T-helper 2 cell treated with Interferon-gamma antibody and Interleukin-4, amounts not matched to agents 100 ng/mL and 5 ng/mL, for 36 hours (primary cell): Measurements from ENCODE around the gene PGLYRP4. TPM values are rescaled to one million over a fixed set of nuclear protein-coding genes. Genes with fewer than 3 reads are reported as not detected.
"Not testable (repeated sequence)": the region's sequence is repeated elsewhere in the genome, so short reads cannot be mapped to it uniquely, and the experiment has no call there.

ENCODE experiments used
- intact Hi-C: fragments of 100-400 bp; cut with micrococcal nuclease; formaldehyde crosslinking; loops from one replicate; pipeline ENCODE4 v1.15.1; 2023
- total RNA-seq: library from RNA; stranded (reverse); gene quantifications from 2 replicates; pipeline ENCODE4 v1.2.3, GENCODE V29; 2022

PGLYRP4 gene
- total RNA-seq, 1 donor from 2014 or later = not detected

DNA sequence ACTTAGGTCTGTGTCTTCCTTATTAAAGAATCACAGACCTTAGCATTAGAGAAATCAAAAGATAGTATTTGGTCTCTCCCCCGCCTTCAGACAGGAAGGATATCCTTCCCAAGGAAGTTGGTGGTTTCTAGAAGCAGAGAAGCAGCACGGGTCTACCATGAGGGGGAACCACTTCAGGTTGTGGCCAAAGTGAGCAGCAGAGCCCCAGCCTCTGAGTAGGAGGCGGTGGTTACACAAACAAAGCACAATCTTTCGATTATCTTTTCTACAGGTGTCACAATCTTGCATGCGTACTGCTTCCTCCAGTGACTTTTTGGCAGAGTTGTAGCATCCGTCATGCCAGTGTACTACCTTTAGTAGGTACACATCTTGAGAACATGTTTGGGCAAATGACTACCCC, 8.8 kb downstream of the PGLYRP4 start:
- intact Hi-C loops = no loop called here

DNA sequence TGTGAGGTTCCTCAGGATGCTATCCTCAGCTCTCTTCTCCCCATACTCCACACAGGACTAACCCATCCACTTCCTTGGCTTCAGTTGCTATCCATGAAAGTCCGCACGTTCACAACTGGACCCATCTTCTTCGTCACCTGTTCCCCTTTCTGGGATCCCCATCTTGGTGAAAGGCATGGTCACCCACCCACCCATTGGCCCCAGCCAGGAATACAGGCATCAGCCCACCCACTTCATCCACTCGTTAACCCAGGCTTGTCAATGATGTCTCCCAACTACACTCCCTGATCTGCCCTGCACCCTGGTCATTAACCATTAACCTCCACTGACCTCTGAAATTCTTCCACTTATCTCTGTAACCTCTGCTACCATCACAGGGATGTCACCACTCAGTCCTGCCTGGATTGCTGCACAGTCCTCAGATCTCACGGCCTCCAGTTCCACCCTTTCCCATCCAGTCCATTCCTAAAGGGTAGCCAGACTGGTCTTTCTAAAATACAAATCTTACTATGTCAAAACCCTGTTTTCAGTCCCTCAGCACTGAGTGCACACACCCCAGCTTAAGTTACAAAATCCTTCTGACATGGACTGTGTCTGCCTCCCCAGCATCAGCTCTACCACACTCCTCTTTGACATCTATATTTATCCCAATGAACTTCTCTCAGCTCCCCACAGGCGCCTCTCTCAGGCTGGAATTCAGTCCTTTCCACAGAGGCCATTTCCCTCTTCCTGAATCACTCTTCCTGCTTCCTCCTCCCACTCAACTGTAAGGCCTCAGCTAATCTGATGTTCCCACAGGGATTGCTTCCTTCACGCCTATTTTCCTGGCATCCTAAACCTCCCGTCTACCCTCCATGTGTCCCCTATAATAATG, 10.4 kb downstream of the PGLYRP4 start:
- intact Hi-C loops = no loop called here

DNA sequence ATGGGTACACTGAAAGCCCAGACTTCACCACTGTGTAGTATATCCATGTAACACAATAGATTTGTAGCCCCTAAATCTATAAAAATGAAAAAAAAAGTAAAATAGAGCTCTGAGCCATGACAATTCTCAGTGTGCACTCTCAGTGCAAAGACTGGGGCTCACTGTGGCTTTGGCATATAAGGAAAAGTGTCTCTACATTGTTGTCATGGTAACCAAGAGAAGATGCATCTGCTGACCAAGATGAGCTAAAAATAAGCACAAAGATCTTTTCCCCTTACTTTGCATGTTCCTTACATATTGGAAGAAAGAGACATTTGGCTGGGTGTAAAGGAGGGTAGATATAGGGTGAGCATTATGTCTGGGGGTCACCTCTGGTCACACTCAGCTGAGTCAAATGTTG, 12.0 kb downstream of the PGLYRP4 start:
- intact Hi-C loops = no loop called here

DNA sequence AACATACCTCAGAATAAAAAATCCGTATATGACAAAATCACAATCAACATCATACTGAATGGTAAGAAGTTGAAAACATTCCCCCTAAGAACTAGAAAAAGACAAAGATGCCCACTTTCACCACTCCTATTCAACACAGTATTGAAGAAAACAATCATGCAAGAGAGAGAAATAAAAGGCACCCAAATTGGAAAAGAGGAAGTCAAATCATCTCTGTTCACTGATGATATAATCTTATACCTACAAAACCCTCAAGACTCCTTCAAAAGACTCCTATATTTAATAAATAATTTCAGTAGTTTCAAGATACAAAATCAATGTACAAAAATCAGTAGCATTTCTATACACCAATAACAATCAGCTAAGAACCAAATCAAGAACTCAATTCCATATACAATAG, 14.7 kb downstream of the PGLYRP4 start:
- intact Hi-C loops = no loop called here

DNA sequence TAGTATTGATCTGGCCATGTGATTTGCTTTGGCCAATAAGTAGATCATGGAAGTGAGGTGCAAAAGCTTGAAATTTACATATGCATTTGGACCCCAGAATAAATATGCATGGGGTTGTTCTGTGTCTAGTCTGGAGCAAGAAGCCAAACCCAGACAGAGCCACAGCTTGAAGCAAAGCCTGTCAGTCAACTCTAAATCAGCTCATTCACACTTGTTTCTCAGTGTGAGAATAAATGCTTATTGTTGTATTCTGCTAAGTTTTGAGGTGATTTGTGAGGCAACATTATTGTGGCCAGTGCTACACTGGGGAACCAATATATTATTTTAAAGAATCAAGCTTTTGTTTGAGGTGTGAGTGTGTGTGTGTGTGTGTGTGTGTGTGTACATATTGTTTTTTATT, 23.7 kb downstream of the PGLYRP4 start:
- intact Hi-C loops = no loop called here

DNA sequence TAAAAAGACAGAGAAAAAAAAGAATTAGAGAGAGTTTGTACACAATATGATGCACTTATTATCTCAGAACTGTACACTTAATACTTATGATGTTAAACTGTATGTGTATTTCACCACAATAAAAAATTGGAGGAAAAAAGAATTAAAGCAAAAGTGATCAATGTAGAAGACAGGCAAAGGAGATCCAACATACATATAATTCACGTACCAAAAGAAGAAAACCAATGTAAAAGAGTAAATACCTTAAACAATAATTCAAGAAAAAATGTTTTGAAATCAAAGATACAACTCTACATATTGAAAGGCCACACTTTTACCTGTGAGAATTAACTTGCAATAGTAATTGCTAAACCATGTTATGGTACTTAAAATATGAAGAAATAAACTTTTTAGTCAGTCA, 26.1 kb downstream of the PGLYRP4 start:
- intact Hi-C loops = no loop called here

DNA sequence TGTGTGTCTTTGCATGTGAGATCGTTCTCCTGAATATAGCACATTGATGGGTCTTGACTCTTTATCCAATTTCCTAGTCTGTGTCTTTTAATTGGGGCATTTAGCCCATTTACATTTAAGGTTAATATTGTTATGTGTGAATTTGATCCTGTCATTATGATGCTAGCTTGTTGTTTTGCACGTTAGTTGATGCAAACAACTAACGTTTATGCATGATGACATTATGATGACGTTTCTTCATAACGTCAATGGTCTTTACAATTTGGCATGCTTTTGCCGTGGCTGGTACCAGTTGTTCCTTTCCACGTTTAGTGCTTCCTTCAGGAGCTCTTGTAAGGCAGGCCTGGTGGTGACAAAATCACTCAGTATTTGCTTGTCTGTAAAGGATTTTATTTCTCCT, 30.5 kb downstream of the PGLYRP4 start:
- intact Hi-C loops = not testable (repeated sequence)

DNA sequence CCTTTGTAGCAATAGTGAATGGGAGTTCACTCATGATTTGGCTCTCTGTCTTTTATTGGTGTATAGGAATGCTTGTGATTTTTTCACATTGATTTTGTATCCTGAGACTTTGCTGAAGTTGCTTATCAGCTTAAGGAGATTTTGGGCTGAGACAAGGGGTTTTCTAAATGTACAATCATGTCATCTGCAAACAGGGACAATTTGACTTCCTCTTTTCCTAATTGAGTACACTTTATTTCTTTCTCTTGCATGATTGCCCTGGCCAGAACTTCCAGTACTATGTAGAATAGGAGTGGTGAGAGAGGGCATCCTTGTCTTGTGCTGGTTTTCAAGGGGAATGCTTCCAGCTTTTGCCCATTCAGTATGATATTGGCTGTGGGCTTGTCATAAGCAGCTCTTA, 32.6 kb downstream of the PGLYRP4 start:
- intact Hi-C loops = not testable (repeated sequence)

DNA sequence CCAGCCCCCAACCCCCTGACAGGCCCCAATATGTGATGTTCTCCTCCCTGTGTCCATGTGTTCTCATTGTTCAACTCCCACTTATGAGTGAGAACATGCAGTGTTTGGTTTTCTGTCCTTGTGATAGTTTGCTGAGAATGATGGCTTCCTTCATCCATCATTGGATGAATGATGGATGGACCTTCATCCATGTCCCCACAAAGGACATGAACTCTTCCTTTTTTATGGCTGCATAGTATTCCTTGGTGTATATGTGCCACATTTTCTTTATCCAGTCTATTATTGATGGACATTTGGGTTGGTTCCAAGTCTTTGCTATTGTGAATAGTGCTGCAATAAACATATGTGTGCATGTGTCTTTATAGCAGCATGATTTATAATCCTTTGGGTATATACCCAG, 34.3 kb downstream of the PGLYRP4 start:
- intact Hi-C loops = not testable (repeated sequence)

DNA sequence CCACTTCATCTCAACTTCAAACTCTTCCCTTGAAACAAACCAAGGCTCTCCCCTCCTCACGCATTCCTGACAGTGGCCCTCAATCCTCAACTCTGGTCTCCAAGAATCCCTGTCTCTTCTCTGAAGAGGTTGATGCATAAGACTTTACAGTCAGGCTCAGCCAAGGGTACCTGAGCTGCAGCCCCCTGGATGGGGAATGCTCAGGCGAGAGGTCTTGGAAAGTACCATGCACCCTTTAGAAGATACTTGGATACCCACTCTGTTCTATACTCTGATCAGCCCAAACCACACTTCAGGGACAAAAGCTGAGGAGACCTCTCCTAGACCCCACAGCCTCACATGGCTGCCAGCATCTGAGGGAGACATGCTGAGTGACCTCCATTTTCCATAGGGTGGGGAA, 35.4 kb downstream of the PGLYRP4 start:
- intact Hi-C loops = no loop called here

DNA sequence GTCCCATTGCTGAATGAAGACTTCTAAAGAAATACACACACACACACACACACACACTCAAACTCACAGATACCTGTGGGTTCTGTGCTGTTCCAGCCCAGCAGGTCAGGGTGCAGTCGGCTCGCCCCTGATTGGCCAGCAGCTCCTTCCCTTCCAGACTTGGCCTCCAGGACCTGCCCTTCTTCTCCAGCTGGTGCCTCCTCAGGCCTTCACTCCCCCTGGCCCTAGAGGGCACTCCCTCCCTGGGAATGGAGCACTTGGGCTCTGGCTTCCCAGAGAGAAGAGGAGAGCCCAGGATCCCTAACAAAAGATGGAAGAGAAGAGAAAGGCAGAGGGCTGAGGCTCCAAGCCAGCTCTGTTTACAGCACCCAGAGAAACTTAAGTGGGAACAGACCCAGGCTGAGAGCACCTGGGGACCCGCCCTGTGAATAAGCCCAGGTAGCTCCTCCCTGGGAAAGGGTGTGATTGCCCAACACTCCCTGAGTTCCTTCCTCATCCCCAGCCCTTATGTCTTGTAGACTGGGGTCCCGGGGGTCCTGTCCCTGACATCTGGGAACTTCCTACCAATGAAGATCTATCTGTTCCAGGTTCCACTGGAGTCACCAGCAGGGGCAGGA, 36.0 kb downstream of the PGLYRP4 start, which contains the start of gene PGLYRP3:
TSS of gene PGLYRP3 (minus strand) at position 383 of the 617 bp plus-strand sequence. CDS start 2,287 bp downstream, outside the sequence.
- intact Hi-C loops = no loop called here

DNA sequence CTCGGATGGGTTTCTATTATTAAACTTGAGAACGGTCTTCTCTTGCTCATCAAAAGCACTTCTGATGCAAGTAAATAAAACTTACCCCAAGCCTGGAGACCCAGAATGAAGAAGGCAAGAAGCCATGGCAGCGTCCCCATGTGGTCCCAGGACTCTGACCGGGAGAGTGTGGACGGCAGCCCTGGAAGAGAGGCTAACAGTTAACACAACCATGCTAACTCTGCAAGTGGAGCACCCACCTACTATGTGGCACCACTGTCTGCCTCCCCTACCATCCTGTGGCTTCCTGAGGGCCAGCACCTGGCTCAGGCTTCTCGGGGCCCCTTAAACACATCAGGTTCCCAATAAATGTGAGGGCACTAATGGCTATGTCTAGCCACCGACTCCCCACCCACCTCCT, 38.1 kb downstream of the PGLYRP4 start:
- intact Hi-C loops = no loop called here

DNA sequence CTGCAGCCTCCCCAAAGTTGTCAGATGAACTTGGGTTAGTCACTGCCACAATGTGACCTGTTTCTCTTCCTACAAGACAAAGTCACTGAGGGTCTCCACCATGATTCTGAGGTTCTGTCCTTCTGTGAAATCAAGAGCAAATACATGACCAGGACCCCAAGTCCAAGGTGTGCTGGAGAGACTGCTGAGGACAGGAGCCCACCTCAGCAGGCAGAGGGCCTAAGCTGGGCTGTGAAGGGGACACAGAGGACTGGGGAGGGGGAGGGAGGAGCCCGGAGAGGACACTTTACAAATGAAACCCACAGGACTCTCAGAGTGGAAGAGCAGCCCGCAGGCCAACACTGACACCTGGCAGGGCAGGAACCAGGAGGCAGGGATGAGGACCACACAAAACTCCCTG, 39.2 kb downstream of the PGLYRP4 start:
- intact Hi-C loops = no loop called here

DNA sequence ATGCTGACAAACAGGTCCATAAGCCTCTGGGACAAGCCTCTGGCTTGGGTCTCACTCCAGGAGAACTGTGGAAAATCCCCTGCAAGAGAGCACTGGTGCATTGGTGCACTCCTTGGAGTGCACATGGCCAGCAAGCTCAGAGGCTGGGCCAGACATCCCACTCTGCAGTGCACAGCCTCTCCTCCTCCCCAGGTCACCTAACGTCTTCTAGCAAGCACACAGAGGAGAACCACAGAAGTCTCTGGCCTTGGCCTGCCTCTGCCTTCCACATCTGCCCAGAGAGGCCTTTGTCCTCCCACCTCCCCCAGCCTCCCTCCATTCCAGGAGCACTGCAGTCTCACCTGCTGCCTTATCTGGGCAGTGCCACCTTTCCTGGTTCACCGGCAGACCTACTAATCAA, 40.1 kb downstream of the PGLYRP4 start:
- intact Hi-C loops = no loop called here

DNA sequence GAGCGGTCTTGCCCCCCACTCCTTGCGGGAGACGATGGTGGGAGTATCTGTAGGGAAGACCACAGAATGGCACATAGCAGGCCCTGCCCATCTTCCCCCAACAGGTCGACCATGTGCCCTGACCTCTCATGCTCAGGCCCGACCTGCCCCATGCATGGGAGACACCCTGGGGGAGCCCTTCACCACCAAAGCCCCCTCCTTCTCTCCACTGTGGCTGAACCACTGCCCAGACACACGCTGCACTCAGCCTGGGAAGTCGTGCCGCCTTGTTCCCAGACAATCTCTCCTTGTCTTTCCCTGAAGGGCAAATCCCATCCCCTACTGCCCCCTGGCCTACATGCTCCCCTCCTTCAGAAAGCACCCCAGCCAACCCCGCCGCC, 41.4 kb downstream of the PGLYRP4 start:
- intact Hi-C loops = no loop called here

DNA sequence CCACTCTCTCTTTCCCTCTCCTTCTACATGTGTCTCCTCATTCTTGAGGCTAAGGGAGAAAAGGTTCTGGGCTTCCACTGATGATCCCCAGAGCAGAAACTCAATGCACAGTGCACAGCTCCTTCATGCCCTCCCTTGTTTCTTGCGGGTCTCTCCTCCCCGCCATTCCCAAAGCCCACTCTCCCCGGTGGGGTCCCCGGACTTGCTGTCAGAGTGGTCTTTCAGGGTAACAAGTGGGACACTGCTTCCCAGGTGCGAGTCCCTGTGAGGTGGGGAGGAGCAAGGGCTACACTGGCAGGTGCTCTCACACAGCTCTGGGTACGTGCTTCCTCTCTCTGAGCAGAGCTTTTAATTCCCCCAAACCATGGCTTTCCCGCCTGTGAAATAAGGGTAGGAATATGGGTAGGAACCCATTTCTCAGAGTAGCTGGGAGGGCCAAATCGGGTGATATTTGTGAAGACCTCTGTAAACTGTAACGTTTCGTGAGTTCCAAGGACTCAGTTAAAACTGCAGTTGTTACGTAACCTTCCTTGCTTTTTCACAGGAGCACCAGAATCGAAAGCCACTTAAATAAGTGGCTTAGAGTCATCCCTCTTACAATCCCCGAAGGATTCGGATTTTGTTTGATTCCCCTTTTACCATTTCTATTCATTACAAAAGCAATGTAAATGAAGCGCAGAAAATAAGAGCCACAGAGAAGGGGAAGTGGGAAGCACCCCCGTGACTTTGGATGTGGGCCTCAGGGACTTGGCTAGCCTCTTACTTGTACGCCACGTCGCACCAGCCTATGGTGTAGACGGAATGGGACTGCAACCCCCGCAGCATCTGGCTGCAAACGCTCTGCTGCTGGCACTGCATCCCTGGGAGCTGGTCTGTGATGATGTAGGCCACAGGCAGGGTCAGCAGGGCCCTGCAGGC, 42.1 kb downstream of the PGLYRP4 start:
- intact Hi-C loops = no loop called here

DNA sequence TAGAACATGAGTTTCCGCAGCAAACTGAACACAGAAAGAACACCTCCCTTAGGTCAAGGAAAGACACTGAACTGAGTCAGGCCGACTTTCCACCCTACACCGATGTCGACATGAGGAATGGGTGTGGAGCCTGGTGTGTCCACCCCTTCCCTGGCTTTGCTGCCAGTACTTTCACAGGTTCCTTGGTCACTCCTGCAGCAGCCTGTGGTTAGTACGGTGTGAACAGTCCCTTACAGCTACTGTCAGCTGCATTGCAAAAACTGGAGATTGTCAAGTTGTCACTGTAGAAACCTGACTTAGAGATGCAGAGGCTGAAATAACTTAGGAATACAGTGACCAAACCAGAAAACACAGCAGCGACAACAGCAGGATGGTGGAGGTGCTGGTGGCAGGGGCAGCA, 43.0 kb downstream of the PGLYRP4 start:
- intact Hi-C loops = no loop called here

DNA sequence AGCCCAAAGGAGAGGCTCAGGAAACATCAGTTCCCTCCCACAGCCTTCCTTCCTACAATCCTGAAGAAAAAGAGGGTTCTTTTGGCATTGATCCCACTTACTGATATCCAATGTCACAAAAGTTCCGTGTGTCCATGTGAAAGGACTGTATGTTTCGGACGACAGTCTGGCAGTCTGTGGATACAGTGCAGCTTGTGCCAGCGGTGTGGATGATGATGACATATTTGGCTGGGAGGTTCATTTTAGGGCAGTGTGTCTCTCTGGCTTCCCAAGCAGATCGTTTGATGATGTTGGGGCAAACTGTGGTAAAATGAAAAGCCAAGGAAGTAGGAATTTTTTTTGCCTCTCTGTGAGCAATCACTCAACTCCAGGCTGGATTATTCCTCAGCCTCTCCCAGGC, 46.3 kb downstream of the PGLYRP4 start:
- intact Hi-C loops = no loop called here

DNA sequence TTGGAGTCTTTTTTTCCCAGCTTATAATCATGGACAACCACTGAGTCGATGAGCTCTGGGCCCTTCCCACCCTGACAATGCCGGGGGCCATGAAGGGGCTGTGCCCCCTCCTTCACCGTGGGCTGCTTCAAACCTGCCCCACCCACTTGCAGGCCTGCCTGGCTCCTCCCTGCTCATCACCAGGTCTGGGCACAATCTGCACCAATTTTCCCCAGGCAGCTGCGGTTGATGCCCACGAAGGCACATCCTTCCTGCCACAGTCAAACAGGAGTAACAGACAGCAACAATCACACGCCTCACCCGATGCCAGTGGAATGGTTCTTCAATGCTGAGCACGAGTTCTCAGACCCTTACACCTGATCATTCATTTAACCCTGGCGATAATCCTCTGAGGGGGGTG, 54.8 kb downstream of the PGLYRP4 start:
- intact Hi-C loops = no loop called here

DNA sequence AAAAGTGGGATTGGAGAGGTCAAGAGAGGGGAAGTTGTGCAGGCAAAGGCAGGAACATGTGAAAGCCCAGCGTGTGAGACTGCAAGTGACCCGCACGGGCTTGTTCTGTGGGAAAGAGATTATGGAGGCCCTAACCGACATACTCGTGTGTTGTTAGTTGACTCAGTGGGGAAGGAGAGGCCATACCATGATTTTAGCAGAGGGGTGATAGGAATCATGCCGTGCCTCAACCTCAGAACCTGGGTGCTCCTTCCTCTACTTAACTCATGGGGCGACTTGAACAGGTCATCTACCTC, 55.2 kb downstream of the PGLYRP4 start:
- intact Hi-C loops = no loop called here

DNA sequence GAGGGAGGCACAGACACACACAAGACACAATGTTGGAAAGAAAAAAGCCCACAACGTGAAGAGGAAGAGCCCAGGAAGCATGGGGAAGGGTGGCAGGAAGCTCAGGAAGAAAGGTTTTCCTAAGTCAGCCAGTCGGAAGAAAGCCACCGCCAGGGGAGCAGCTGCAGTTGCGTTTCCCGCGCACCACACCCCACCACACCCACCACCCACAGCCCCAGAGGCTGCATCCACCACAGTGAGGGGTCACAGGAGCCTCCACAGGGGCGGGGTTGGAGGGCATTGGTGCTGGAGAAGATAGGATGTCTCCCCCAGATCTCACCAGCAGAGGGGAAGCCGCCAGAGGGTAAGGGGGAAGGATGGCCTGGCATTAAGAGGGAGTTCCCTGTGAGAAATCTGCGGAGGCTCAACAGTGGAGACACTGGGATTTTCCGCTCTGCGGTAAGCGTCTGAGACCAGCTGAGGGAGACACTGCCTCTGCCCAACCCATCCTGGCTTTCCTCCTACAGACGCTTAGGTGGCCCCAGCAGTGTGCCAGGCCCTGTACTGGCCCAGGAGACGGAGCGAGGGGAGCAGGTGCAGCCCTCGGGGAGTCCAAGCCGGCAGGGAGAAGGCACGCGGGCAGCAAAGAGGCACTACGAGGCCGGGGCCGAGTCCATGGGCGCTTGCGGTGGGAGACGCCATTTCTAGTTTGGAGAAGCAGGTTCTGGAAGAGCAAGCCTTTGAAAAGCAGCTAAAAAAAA, 55.7 kb downstream of the PGLYRP4 start:
- intact Hi-C loops = no loop called here
